Hindlimb muscle (tissue), 1 donor: ENCODE results near the gene ST3GAL4. TPM values are rescaled to one million over a fixed set of nuclear protein-coding genes. Genes with fewer than 3 reads are reported as not detected.

Source experiments
- DNase-seq: peaks from one replicate; pipeline ENCODE4 v3.0.0-alpha.2; 2013
- polyA plus RNA-seq: library from polyadenylated mRNA; unstranded; fragments of 120-200 nt; gene quantifications from one replicate; pipeline ENCODE4 v1.2.1, GENCODE V29; 2013; ENCODE audit not compliant: insufficient read length

The ST3GAL4 gene
- polyA plus RNA-seq, 1 donor, result 30.7 TPM

GRCh38 chr11:126426820-126427749, 71.6 kb downstream of the ST3GAL4 start:
- DNase-seq, result no peak

GRCh38 chr11:126430581-126431335, 75.3 kb downstream of the ST3GAL4 start:
- DNase-seq, result no peak

- no peak for DNase-seq
Measured at GRCh38 chr11:126431401-126432064, 76.0 kb downstream of the ST3GAL4 start.

- DNase-seq, result no peak
Measured at GRCh38 chr11:126432065-126432461, 76.6 kb downstream of the ST3GAL4 start.

GRCh38 chr11:126432525-126432924, 77.0 kb downstream of the ST3GAL4 start:
- DNase-seq, result no peak

- DNase-seq, result no peak
Measured at GRCh38 chr11:126433244-126433846, 77.9 kb downstream of the ST3GAL4 start.

GRCh38 chr11:126433989-126434949, 78.8 kb downstream of the ST3GAL4 start:
- no peak for DNase-seq

GRCh38 chr11:126434950-126435335, 79.5 kb downstream of the ST3GAL4 start:
- no peak for DNase-seq

- no peak for DNase-seq
Measured at GRCh38 chr11:126436209-126436755, 80.8 kb downstream of the ST3GAL4 start.

GRCh38 chr11:126437731-126438130, 82.2 kb downstream of the ST3GAL4 start:
- DNase-seq, result no peak

- no peak for DNase-seq
Measured at GRCh38 chr11:126438272-126438671, 82.8 kb downstream of the ST3GAL4 start.

- DNase-seq, result no peak
Measured at GRCh38 chr11:126438691-126439090, 83.2 kb downstream of the ST3GAL4 start.

- no peak for DNase-seq
Measured at GRCh38 chr11:126440276-126440675, 84.8 kb downstream of the ST3GAL4 start.

- peak; percentile 76 for DNase-seq
Measured at GRCh38 chr11:126440792-126441514, 85.5 kb downstream of the ST3GAL4 start.

GRCh38 chr11:126443120-126443519, 87.6 kb downstream of the ST3GAL4 start:
- no peak for DNase-seq

GRCh38 chr11:126444072-126444471, 88.6 kb downstream of the ST3GAL4 start:
- DNase-seq, result no peak

- no peak for DNase-seq
Measured at GRCh38 chr11:126446581-126446980, 91.1 kb downstream of the ST3GAL4 start.

- no peak for DNase-seq
Measured at GRCh38 chr11:126450198-126450597, 94.7 kb downstream of the ST3GAL4 start.

GRCh38 chr11:126450806-126451205, 95.3 kb downstream of the ST3GAL4 start:
- DNase-seq, result no peak

GRCh38 chr11:126451211-126451802, 95.8 kb downstream of the ST3GAL4 start:
- no peak for DNase-seq
